RWPE1 (cell line): Measurements from ENCODE around the gene PTGS1.

Experiments
- CTCF ChIA-PET: fragments of 350-600 bp; sonication (Branson Sonifier 250); formaldehyde crosslinking; extraction: SDS; loops from one replicate; lab custom pipeline; 2021; lab: Yijun Ruan, JAX
- POLR2A ChIA-PET: fragments of 400-600 bp; formaldehyde crosslinking; extraction: SDS; loops from one replicate; lab custom pipeline; 2020; ENCODE audit warnings: antibody characterized with exemption; ENCODE audit not compliant: low non-redundant PET; lab: Yijun Ruan, JAX
- DNase-seq: peaks from one replicate; pipeline ENCODE4 v3.0.0; 2012; ENCODE audit warnings: low spot score
- H3K27ac ChIP-seq: fragments of 450-650 bp; 2 replicates; pipeline ENCODE4 v1.5.1; 2017
- CTCF ChIP-seq: fragments of 450-650 bp; conservative IDR thresholded peaks from 2 replicates; pipeline ENCODE4 v1.5.1; 2017; ENCODE audit warnings: low read depth, mild to moderate bottlenecking

PTGS1 gene

DNA sequence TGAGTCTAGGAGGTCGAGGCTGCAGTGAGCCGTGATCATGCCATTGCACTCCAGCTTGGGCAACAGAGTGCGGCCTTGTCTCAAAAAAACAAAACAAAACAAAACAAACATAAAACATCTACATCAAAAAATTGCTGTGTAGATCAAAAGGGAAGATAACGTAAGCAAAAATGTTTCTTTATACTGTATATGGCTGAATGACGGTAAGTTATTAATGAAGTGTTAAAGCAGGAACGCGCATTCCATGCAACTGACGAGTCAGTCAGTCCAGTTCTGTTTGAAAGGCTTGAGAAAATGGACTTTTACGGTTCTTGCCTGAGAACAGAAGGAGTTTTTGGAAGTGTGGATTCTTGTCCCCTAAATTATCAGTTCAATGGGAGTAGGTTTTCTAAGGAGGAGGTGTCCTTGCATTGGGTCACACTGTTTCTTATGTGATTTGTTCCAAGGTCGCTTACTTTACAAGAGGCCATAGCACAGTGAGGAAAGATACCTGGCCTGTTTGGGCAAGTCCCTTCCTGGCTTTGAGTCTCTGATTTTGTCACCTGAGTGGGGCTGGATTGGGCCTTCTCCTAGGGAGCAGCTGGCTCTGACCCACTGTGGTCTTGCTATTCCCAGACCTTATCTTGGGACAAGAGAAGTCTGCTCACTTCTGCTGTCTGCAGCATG, 6.6 kb upstream of the PTGS1 start:
- ChIA-PET POLR2A (no interaction called here), CTCF (interaction anchor here (1.0 to 1.4 kb wide), 2 partner anchors 13 to 265 kb away, joined by 3 to 4 read pairs; no protein-coding TSS in a partner anchor)
- no peak overlapping the region for H3K27ac ChIP-seq
- DNase-seq, result peak; percentile 67
- no peak for TF ChIP-seq CTCF

GRCh38 chr9:122364783-122365150, 6.1 kb upstream of the PTGS1 start:
- ChIA-PET POLR2A (no interaction called here), CTCF (interaction anchor here (1.0 to 1.4 kb wide), 2 partner anchors 14 to 266 kb away, joined by 3 to 4 read pairs; no protein-coding TSS in a partner anchor)
- no peak for DNase-seq
- H3K27ac ChIP-seq, result no peak overlapping the region
- TF ChIP-seq CTCF, result no peak

DNA sequence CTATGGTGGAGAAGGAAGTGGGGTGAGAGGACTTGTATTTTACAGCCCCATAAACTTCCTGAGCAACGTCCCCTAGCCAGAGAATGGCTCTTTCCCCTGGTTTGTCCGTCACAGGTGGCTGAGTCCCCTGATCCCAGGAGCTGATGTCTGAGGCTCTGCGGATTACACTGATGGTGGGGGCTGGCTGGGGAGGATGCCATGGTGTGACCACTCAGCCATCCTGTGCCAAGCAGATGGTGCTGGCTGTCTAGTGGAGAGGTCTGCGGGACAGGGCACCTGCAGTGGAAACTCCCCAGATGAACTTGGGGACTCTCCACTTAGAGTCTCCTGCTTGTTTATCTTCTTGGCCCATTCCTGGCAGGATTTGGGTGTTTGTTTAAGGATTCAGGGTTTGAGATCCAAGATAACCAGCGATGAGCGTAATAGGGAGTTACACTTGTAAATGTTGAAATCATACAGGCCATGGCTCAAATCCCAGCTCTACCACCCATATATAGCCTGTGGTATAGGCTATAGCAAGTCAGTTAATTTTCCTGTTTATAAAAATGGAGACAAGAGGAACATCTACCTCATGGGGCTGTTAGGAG, 4.7 kb upstream of the PTGS1 start:
- ChIA-PET POLR2A (no interaction called here), CTCF (interaction anchor here (0.6 kb wide), 1 partner anchor 21 kb away, joined by 3 read pairs; no protein-coding TSS in a partner anchor)
- DNase-seq, result no peak
- TF ChIP-seq CTCF, result no peak
- no peak overlapping the region for H3K27ac ChIP-seq

GRCh38 chr9:122367065-122367464, 3.8 kb upstream of the PTGS1 start:
- no peak overlapping the region for H3K27ac ChIP-seq
- ChIA-PET POLR2A (interaction anchor here (1.1 kb wide), 1 partner anchor 460 kb away, joined by 3 read pairs; no protein-coding TSS in a partner anchor), CTCF (interaction anchor here (0.6 to 1.7 kb wide), 3 partner anchors 17 to 151 kb away, joined by 3 to 6 read pairs (median 3); no protein-coding TSS in a partner anchor)
- no peak for DNase-seq
- no peak for TF ChIP-seq CTCF

- DNase-seq, result peak; percentile 96
- TF ChIP-seq CTCF, result no peak
- CTCF ChIA-PET, result interaction anchor here (0.5 to 1.7 kb wide), 4 partner anchors 7 to 493 kb away, joined by 3 to 6 read pairs (median 4); no protein-coding TSS in a partner anchor
- POLR2A ChIA-PET, result interaction anchor here (0.6 to 1.1 kb wide), 2 partner anchors 459 to 1167 kb away, joined by 3 to 6 read pairs; no protein-coding TSS in a partner anchor
- H3K27ac ChIP-seq, result no peak overlapping the region
Measured at GRCh38 chr9:122367774-122368460, 2.9 kb upstream of the PTGS1 start.

GRCh38 chr9:122368642-122369041, 2.2 kb upstream of the PTGS1 start:
- POLR2A ChIA-PET, result no interaction called here
- CTCF ChIA-PET, result interaction anchor here (0.5 kb wide), 1 partner anchor 8 kb away, joined by 3 read pairs; no protein-coding TSS in a partner anchor
- TF ChIP-seq CTCF, result no peak
- no peak for DNase-seq
- no peak overlapping the region for H3K27ac ChIP-seq
